Measurements from ENCODE around the gene UPB1. TPM values are rescaled to one million over a fixed set of nuclear protein-coding genes. Genes with fewer than 3 reads are reported as not detected.

Gene UPB1
- total RNA-seq, 1 experiment from 2014 or later: 0.09 TPM

DNA sequence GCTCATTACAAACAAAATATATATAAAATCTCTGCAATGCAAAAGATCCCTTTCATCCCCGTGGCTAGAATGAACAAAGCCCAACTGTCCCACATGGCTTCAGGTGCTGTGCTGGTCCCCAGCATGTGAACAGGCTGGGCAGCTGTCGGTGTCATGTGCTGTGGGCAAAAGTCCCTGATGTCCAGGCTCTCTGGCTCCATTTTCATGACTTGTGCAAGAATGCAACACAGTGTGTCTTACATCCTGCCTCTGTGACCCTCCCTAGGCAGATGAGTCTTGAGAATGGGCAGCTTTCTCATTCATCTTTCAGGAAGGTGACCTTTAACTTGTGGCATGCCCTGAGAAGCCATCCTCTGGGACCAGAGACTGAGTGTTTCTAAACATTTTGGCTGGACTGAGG, 45.3 kb downstream of the UPB1 start:
- Mint-ChIP-seq H3K4me1 (no peaks in the 10 kb centered on the region), H3K27me3 (ENCODE audit: low read depth) (no peaks in the 10 kb centered on the region), H3K9me3 (no peaks in the 10 kb centered on the region), H3K4me3 (no peak overlapping the region), H3K27ac (no peak overlapping the region), H3K36me3 (peaks cover 24% of the 10 kb centered on the region; the same call in 1 of the 2 replicates)
- TF ChIP-seq ZNF219 (CRISPR knock-in tag; IDR thresholded peaks at IDR 0.05; ENCODE audit: borderline replicate concordance) (no peak), GTF2I (CRISPR knock-in tag; conservative IDR thresholded peaks at IDR 0.05) (no peak), EMX1 (CRISPR knock-in tag; IDR thresholded peaks at IDR 0.05) (no peak), TEAD1 (CRISPR knock-in tag; IDR thresholded peaks at IDR 0.05) (no peak), PRRX2 (CRISPR knock-in tag; IDR thresholded peaks at IDR 0.05) (no peak)
- TF ChIP-seq, protein P1, sequence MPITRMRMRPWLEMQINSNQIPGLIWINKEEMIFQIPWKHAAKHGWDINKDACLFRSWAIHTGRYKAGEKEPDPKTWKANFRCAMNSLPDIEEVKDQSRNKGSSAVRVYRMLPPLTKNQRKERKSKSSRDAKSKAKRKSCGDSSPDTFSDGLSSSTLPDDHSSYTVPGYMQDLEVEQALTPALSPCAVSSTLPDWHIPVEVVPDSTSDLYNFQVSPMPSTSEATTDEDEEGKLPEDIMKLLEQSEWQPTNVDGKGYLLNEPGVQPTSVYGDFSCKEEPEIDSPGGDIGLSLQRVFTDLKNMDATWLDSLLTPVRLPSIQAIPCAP (CRISPR knock-in tag; IDR thresholded peaks at IDR 0.05): no peak
- TF ChIP-seq, protein P2, sequence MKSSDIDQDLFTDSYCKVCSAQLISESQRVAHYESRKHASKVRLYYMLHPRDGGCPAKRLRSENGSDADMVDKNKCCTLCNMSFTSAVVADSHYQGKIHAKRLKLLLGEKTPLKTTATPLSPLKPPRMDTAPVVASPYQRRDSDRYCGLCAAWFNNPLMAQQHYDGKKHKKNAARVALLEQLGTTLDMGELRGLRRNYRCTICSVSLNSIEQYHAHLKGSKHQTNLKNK (CRISPR knock-in tag; IDR thresholded peaks at IDR 0.05): no peak
- ChIA-PET CTCF (no interaction called here), POLR2A (no interaction called here)
- no peak for ATAC-seq
- no peak for DNase-seq (ENCODE audit: low spot score)

DNA sequence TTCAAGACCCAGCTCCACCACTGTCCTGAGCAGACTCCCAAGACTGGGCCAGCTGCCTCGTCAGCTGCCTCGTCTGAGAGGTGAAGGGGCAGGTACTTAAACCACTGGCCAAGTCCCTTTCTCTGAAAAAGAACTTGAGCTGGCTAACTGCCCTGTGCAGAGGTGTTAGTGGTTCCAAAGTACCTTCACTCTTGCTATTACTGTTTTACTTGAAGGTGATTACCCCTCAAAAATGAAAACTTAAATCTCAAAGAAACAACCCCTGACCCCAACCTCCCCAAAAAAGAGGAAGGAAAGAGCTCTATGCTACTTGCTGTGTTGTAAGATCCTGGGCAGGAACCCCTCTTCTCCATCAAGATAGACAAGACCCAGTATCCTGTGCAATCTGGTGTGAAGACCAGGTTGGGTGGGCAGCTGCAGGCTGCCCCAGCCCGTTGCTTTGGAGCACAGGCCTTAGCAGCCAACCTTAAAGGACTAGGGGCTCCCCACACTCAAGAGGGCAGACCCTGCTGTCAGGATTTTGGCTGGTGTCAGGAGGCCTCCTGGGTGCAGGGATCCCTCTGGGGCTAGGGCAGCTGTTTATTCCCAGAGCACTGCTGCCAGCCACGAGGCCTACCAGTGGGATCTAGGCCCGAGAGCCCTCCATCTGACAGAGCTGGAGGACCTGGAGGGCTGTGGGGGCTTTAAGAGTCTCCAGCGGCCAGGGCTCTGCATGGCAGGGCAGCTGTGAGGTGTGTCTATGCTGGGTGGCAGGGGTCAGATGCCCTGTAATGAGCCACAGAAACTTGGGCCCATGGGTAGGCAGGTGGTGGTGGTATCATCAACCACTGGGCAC, 46.8 kb downstream of the UPB1 start:
- ATAC-seq (no peak), DNase-seq (ENCODE audit: low spot score) (no peak)
- Mint-ChIP-seq H3K9me3 (no peaks in the 10 kb centered on the region), H3K27me3 (ENCODE audit: low read depth) (no peaks in the 10 kb centered on the region), H3K4me1 (no peaks in the 10 kb centered on the region), H3K4me3 (no peak overlapping the region), H3K36me3 (peaks cover 32% of the 10 kb centered on the region), H3K27ac (no peak overlapping the region)
- ChIA-PET POLR2A (interaction anchor here (0.6 kb wide), 1 partner anchor 8 kb away, joined by 3 read pairs; no protein-coding TSS in a partner anchor), CTCF (no interaction called here)
- TF ChIP-seq, protein P3, sequence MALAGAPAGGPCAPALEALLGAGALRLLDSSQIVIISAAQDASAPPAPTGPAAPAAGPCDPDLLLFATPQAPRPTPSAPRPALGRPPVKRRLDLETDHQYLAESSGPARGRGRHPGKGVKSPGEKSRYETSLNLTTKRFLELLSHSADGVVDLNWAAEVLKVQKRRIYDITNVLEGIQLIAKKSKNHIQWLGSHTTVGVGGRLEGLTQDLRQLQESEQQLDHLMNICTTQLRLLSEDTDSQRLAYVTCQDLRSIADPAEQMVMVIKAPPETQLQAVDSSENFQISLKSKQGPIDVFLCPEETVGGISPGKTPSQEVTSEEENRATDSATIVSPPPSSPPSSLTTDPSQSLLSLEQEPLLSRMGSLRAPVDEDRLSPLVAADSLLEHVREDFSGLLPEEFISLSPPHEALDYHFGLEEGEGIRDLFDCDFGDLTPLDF (CRISPR knock-in tag; IDR thresholded peaks at IDR 0.05): no peak
- TF ChIP-seq, protein P4, sequence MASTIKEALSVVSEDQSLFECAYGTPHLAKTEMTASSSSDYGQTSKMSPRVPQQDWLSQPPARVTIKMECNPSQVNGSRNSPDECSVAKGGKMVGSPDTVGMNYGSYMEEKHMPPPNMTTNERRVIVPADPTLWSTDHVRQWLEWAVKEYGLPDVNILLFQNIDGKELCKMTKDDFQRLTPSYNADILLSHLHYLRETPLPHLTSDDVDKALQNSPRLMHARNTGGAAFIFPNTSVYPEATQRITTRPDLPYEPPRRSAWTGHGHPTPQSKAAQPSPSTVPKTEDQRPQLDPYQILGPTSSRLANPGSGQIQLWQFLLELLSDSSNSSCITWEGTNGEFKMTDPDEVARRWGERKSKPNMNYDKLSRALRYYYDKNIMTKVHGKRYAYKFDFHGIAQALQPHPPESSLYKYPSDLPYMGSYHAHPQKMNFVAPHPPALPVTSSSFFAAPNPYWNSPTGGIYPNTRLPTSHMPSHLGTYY (CRISPR knock-in tag; IDR thresholded peaks at IDR 0.05): no peak
- TF ChIP-seq, protein P5, sequence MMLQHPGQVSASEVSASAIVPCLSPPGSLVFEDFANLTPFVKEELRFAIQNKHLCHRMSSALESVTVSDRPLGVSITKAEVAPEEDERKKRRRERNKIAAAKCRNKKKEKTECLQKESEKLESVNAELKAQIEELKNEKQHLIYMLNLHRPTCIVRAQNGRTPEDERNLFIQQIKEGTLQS (CRISPR knock-in tag; conservative IDR thresholded peaks at IDR 0.05): no peak
- TF ChIP-seq ELF4 (CRISPR knock-in tag; IDR thresholded peaks at IDR 0.05; ENCODE audit: low read depth) (no peak), FOXK1 (CRISPR knock-in tag; IDR thresholded peaks at IDR 0.05) (no peak), ZNF416 (CRISPR knock-in tag; IDR thresholded peaks at IDR 0.05) (no peak), ZNF138 (CRISPR knock-in tag; conservative IDR thresholded peaks at IDR 0.05) (no peak), CBFB (CRISPR knock-in tag; IDR thresholded peaks at IDR 0.05; ENCODE audit: low read depth) (no peak), SMAD4 (CRISPR knock-in tag; IDR thresholded peaks at IDR 0.05) (no peak), ESRRA (CRISPR knock-in tag; IDR thresholded peaks at IDR 0.05; ENCODE audit: borderline replicate concordance) (no peak), ZNF121 (CRISPR knock-in tag; IDR thresholded peaks at IDR 0.05) (no peak), IRF2 (CRISPR knock-in tag; IDR thresholded peaks at IDR 0.05; ENCODE audit: borderline replicate concordance, low read depth) (no peak), TEAD4 (CRISPR knock-in tag; IDR thresholded peaks at IDR 0.05) (no peak), NR2C2 (CRISPR knock-in tag; IDR thresholded peaks at IDR 0.05) (no peak), ZNF317 (CRISPR knock-in tag; IDR thresholded peaks at IDR 0.05; ENCODE audit: borderline replicate concordance, low read depth) (no peak)
- TF ChIP-seq, protein P6, sequence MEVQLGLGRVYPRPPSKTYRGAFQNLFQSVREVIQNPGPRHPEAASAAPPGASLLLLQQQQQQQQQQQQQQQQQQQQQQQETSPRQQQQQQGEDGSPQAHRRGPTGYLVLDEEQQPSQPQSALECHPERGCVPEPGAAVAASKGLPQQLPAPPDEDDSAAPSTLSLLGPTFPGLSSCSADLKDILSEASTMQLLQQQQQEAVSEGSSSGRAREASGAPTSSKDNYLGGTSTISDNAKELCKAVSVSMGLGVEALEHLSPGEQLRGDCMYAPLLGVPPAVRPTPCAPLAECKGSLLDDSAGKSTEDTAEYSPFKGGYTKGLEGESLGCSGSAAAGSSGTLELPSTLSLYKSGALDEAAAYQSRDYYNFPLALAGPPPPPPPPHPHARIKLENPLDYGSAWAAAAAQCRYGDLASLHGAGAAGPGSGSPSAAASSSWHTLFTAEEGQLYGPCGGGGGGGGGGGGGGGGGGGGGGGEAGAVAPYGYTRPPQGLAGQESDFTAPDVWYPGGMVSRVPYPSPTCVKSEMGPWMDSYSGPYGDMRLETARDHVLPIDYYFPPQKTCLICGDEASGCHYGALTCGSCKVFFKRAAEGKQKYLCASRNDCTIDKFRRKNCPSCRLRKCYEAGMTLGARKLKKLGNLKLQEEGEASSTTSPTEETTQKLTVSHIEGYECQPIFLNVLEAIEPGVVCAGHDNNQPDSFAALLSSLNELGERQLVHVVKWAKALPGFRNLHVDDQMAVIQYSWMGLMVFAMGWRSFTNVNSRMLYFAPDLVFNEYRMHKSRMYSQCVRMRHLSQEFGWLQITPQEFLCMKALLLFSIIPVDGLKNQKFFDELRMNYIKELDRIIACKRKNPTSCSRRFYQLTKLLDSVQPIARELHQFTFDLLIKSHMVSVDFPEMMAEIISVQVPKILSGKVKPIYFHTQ (CRISPR knock-in tag; IDR thresholded peaks at IDR 0.05): no peak
- TF ChIP-seq, protein P7, sequence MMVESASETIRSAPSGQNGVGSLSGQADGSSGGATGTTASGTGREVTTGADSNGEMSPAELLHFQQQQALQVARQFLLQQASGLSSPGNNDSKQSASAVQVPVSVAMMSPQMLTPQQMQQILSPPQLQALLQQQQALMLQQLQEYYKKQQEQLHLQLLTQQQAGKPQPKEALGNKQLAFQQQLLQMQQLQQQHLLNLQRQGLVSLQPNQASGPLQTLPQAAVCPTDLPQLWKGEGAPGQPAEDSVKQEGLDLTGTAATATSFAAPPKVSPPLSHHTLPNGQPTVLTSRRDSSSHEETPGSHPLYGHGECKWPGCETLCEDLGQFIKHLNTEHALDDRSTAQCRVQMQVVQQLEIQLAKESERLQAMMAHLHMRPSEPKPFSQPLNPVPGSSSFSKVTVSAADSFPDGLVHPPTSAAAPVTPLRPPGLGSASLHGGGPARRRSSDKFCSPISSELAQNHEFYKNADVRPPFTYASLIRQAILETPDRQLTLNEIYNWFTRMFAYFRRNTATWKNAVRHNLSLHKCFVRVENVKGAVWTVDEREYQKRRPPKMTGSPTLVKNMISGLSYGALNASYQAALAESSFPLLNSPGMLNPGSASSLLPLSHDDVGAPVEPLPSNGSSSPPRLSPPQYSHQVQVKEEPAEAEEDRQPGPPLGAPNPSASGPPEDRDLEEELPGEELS (CRISPR knock-in tag; IDR thresholded peaks at IDR 0.05): no peak

All from WTC11 (cell line).